Right hindlimb (tissue), 1 donor: Measurements from ENCODE around the gene CCT6A.
A peak's percentile ranks its signal among the peaks of the same experiment; 100 is the strongest.
"Not testable (repeated sequence)": the region's sequence is repeated elsewhere in the genome, so short reads cannot be mapped to it uniquely, and the experiment has no call there.

Source experiments
- DNase-seq: peaks from one replicate; pipeline ENCODE4 v3.0.0-alpha.2; 2018

The CCT6A gene

DNA sequence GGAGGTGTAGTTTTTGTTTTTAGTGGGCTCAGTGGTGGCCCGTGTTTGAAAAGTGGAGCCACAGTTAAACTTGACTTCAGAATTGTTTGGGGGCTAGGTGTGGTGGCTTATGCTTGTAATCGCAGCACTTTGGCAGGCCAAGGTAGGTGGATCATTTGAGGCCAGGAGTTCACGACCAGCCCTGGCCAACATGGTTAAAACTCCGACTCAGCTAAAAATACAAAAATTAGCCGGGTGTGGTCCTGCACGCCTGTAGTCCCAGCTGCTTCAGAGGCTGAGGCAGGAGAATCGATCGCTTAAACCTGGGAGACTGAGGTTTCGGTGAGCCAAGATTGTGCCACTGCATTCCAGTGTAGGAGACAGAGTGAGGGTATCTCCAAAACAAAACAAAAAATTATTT is 1.8 kb downstream of the CCT6A start:
- DNase-seq, result no peak

DNA sequence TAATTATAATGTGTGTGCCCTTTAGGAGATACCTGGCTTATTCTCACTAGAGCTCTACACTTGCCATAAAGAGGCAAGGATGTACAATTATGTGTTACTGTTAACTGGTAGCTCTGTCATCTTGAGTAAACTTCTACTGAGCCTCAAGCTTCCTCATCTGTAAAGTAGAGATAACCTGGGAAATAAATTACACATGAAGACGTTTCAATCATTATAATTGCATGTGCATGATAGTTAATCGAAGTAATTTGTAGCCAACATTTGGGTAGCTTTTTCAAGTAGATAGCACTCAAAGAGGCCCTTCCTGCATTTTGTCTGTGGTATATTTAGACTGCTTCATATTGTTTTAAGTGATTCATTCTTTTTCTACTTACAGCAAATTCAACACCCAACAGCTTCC is 2.4 kb downstream of the CCT6A start:
- no peak for DNase-seq

DNA sequence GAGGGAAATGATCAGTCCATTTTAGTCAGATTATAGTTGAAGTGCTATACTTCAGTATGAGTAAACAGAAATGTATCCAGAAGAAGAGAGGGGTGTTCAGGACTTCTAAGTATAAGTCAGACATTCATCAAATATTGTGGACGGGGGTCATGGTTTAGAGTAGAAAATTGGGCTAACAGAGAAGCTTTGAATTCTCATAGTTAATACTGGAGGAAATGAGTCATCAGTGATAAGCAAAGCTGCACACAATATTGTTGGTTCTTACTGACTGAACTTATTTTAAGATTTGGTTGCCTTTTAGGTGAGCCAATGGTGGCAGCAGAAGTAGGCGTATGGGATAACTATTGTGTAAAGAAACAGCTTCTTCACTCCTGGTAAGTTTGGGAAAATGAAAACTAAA is 10.8 kb downstream of the CCT6A start:
- no peak for DNase-seq

DNA sequence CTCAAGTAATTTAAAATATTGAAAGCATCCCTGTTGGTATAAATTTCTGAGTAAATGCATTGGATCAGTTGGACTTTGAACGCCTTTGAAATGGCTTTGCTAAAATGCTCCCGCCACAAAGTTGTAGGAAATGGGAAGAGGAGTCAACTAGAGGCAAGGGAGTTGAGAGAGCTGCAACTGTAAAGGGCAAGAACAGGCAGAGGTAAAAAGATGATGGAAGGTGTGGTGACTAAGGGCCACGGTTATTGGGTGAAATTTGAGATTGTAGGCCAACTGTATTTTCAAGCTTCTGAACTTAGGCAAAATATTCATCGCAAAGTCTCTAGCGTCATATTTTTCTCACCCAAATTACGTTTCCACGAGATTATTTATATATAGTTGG is 11.9 kb downstream of the CCT6A start:
- DNase-seq, result no peak

DNA sequence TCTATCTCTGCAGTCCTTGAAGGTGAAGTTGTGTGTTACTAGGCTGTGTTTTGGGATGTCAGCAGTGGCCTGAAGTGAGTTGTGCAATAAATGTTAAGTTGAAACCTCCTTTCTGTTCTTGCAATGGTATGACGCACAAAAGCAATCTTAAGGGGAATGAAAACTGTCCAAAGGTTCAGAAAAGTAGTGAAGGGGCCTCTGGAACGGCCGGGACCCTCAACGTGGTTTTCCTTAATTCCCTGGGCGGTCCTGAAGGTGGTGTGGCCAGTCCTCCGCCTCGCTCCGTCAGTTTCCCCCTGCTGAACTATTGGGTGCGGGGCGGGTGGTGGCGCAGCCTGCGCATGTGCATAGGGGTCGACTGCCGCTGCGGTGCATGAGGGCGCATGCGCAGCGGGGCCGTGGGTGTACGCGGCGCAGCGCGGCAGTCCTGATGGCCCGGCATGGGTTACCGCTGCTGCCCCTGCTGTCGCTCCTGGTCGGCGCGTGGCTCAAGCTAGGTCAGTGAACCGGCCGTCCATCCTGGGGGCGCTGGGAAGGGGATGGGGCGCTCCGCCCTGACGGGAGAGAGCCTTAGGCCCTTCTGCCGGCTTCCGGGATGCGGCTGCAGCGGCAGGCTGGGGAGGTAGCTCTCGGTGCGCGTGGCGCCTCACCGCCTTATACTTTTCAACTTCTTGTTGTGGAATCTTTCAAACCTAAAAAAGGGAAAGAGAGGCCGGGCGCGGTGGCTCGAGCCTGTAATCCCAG is 12.5 kb downstream of the CCT6A start, which contains the start of gene SUMF2:
Gene SUMF2 (plus strand): TSS at position 405 of the 744 bp plus-strand sequence. CDS start 26 bp downstream, at position 431.
- DNase-seq, result peak; percentile 95

DNA sequence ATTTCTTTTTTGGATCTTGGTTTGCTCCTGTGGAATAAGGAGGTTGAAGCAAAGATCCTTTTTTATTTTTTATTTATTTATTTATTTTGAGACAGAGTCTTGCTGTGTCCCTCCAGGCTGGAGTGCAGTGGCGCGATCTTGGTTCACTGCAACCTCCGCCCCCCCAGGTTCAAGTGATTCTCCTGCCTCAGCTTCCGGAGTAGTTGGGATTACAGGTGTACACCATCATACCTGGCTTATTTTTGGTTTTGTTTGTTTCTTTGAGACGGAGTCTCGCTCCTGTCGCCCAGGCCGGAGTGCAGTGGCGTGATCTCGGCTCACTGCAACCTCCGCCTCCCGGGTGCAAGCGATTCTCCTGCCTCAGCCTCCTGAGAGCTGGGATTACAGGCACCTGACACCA is 14.8 kb downstream of the CCT6A start:
- DNase-seq, result not testable (repeated sequence)

DNA sequence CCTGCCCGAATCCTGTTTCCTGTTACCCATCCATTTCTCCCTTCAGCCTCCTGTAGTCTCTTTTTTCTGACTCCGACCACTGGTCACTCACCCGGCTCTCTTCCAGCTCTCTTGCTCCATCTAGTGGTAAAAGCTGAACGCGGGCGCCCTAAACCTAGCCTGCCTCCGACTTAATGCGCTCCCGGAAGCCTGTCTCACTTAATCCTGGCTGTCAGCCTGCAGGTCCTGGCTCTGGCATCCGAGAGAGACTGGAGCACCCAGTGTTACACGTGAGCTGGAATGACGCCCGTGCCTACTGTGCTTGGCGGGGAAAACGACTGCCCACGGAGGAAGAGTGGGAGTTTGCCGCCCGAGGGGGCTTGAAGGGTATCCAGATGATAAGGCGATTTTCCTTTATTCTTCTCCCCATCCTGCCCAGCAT is 22.8 kb downstream of the CCT6A start:
- peak; percentile 86 for DNase-seq

DNA sequence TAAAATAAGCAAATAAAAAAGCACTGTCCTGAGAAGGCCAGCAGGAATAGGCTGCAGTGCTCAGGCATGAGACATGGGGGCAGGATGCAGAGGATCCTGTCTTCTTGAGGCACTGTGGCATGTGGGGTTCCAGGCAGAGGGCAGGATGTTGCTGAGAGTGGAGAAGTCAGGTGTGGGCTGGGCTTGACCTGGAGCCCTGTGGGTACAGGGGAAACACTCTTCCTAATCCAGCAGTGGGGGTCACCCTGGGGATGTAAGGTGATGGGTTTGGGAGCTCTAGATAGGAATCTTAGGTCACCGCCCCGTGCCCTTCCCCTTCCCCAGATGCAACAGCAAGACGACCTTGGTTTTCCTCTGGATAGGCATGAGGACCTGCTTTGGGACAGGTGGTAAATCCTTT is 26.1 kb downstream of the CCT6A start:
- no peak for DNase-seq

DNA sequence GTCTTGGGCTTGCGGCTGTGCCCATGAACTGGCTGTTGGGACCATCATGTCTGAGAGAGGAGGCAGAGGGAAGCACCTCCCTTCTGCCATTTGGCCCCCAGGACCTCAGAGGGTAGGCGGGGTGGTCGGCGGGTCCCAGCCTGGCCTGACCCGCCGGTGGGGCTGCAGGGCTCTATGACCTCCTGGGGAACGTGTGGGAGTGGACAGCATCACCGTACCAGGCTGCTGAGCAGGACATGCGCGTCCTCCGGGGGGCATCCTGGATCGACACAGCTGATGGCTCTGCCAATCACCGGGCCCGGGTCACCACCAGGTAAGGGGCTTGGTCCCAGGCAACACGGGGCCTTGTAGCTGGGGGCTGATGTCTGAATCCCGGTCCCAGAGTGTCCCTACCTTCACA is 26.6 kb downstream of the CCT6A start:
- no peak for DNase-seq

DNA sequence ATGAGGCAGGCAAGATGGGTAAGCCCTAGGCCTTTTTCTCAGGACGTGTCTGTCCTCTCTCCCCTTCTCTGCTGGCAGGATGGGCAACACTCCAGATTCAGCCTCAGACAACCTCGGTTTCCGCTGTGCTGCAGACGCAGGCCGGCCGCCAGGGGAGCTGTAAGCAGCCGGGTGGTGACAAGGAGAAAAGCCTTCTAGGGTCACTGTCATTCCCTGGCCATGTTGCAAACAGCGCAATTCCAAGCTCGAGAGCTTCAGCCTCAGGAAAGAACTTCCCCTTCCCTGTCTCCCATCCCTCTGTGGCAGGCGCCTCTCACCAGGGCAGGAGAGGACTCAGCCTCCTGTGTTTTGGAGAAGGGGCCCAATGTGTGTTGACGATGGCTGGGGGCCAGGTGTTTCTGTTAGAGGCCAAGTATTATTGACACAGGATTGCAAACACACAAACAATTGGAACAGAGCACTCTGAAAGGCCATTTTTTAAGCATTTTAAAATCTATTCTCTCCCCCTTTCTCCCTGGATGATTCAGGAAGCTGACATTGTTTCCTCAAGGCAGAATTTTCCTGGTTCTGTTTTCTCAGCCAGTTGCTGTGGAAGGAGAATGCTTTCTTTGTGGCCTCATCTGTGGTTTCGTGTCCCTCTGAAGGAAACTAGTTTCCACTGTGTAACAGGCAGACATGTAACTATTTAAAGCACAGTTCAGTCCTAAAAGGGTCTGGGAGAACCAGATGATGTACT is 28.1 kb downstream of the CCT6A start:
- peak; percentile 65 for DNase-seq

DNA sequence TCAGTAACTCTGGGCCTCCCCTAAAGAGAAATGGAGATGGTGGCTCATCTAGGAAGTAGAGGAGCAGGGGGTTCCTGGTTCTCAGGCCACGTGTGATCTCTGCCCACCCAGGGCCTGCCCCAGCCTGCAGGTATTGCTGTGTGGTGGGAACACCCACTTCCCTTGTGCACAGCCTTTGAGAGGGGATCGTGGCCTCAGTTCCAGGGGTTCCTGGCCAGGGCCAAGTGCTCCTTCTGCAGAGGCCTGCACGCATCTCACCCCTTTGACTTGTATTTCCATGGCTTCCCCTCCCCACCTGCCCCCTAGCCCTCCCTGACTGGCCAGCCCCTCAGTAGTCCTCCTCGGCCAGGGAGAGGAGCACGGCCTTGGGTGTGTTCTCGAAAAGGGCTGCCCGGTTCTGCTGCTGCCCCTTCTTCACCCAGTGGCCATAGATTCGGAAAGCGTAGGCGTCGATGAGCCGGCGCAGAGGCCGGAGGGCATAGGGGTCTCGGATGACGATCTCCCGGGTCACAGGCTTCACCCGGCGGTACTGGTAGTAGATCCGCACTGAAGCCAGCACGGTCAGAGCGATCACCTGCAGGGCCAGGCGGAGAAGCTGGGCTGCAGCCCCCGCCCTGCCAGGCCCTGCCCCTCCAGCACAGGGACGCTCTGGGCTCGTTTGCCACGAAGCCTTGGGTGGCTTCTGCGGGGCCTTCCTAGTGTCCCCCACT is 29.3 kb downstream of the CCT6A start:
- not testable (repeated sequence) for DNase-seq

DNA sequence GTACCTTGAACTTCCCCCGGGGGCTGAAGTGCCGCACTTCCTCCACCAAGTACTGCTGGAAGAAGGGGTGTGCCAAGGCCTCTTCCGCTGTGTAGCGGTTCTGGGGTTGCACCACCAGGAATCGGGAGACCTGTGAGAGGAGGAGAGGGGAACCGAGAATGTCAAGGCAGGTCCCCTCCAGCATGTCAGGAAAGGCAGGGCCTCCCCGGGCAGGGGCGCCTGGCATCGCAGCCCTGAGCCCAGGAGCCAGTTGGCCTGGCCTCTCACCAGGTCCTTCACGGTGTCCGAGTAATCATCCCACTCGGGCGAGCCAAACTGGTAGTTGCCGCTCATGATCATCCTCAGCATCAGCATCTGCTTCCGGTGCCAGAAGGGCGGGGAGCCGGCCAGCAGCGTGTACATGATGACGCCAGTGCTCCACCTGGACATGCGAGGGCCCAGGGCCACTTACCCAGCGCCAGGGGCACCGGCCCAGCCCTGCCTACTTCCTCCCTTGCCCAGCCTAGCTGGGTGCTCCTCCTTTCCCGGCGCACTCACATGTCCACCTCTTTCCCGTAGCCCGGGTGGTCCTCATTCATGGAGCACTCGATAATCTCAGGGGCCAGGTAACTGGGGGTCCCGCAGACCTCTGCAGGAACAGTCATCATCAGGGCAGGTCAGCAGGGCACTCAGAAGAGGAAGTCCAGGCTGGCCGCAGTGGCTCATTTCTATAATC is 30.2 kb downstream of the CCT6A start:
- no peak for DNase-seq

DNA sequence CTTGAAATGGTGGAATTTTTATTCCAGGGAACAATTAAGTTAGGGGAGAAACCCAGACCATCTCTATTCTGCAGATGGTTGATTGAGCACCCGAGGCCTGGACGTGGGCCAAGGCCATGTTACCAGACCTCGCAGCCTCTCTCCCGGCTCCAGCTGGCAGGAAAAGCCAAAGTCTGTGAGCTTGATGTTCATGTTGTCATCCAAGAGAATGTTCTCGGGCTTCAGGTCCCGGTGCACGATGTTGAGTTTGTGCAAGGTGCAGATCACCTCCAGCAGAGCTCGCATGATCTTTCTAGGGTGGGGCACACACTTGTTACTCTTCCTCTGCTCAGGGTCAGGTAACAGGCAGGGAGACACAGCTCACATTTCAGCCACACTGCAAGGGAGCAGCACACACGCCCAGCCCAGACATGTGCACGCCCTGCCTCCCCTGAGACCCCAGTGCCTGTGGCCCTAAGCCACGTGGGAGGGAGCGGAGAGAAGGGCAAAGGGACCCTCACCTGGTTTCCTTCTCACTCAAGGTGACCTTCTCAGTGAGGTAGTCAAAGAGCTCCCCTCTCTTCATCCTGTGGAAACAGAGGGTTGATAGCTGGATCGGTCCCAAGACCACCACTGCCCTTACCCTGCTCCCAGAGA is 31.7 kb downstream of the CCT6A start:
- no peak for DNase-seq

DNA sequence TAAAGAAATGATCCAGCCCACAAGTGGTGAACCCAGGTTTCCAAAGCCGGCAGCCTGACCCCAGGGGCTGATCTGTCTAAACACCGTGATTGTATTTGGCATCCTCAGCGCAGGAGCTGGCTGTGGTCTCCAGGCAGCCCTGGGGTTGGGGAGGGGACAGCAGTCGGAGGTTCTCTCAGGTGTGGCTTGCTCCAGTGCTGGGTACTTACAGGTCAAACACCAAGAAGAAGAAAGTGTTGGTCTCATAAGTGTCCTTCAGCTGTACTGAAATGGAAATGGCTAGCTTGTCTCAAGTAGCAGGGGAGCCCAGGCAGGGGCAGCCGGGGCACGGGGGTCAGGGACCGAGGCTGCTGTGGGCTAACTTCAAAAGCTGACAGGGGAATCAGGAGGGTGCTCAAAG is 35.2 kb downstream of the CCT6A start:
- no peak for DNase-seq

DNA sequence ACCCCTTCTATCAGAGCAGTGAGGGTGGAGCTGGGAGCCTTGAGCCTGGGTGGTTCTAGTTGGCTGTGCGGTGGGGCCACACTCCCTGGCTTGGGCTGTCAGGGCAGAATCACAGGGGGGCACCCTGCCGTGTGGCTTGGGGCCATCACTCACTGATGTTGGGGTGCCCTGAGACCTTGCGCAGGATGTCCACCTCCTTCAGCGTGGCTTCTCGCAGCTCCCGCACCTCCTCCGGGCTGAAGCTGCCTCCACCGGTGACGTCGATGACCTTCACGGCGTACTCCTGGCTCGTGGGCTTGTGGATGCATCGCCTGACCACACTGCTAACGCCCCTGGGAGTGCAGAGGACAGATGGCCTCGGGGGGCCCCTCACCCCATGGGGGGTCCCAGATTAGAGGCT is 35.9 kb downstream of the CCT6A start:
- DNase-seq, result no peak

DNA sequence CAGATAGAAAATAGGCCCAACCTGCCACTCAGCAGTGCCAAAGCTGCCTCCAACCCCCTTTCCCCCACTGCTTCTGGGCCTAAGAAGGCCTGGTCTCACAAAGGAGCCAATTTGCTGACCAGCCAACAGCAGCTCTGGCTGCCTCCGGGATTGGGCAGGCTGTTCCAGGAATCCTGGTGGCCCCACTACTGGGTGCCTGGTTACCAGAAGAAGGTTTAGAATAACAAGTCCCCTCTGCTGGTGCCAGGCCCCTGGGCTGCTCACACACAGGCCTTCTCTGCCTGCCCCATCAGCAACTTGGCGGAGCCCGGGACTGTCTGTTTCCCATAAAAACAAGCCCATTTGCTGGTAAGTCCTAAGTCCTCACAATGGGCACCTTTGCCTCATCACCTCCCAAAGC is 40.0 kb downstream of the CCT6A start:
- DNase-seq, result peak; percentile 56

DNA sequence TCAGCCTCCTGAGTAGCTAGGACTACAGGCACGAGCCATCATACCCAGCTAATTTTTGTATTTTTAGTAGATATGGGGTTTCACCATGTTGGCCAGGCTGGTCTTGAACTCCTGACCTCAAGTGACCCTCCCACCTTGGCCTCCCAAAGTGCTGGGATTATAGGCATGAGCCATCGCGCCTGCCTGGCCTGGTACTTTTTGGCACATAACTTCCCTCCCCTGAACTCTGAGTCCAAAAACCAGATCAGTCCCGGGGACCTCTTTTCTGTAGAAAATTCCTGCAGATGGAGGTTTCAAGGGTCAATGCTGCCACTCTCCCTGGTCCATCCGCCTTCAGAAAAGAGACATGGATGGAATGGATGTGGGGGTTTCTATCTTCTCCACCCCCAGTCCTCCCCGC is 40.8 kb downstream of the CCT6A start:
- DNase-seq, result not testable (repeated sequence)

DNA sequence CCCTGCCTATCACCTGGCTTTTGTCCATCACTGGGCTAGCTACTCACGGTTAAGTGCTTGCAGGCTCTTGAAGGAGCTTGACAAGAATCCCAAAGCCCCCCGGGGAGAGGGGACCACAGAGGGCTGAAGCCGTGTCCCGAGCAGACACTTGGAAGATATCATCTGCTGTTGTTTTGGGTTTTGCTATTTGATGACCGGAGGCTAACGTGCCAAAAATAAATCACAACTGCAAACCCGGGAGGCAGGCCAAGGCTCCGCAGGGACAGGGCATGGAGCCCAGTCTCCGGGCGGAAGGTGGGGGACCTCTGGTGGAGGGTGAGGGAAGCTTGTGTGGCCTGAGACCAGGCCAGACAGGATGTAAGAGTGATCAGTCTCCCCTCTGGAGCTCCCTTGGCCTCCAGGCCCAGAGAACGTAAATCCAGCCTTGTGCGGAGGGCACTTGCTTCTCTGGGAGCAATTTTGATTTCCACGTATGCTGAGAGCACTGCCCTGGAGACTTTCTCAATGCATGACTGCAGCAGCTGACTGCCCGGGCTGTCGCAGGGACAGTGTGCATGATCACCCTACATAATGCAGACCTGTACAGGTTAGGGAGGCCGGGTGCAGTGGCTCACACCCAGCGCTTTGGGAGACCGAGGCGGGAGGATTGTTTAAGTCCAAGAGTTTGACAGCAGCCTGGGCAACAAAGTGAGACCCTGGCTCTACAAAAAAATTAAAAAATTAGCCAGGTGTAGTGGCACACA is 41.4 kb downstream of the CCT6A start, which contains the start of gene PHKG1:
Gene PHKG1 (minus strand): TSS at position 164 of the 743 bp plus-strand sequence. CDS start 4,011 bp downstream, outside the sequence.
- DNase-seq, result peak; percentile 88

DNA sequence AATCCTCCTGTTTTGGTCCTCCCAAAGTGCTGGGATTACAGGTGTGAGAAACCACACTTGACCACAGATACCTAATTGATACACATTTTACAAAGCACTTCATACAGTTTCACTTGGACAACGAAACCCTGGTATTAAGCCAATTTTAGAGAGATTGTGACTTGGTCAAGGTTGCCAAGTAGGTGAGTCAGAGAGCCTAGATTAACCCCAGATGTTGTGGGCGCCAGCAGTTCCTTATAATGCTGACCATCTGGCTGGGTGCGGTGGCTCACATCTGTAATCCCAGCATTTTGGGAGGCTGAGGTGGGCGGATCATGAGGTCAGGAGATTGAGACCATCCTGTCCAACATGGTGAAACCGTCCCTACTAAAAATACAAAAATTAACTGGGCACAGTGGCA is 46.1 kb downstream of the CCT6A start:
- DNase-seq, result no peak

DNA sequence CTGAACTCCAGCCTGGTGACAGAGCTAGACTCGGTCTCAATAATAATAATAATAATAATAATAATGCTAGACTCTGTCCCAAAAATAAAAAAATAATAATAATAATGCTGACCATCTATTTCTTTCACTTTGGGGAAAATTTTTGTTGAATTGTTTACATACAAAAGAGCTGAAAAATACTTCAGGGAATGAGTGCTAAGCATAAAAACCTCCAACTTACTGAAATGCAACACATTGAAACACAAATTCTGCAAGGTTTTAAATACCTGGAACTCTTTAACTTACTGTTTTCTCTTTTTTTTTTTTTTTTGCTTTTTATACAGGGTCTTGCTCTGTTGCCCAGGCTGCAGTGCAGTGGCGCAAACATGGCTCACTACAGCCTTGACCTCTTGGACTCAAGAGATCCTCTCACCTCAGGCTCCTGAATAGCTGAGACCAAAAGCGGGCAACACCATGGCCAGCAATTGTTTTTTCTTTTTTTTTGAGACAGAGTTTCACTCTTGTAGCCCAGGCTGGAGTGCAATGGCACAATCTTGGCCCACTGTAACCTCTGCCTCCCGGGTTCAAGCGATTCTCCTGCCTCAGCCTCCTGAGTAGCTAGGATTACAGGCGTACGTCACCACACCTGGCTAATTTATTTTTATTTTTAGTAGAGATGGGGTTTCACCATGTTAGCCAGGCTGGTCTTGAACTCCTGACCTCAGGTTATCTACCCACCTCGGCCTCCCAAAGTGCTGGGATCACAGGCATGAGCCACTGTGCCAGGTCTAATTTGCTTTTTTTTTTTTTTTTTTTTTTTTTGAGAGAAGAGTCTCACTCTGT is 46.8 kb downstream of the CCT6A start:
- not testable (repeated sequence) for DNase-seq

DNA sequence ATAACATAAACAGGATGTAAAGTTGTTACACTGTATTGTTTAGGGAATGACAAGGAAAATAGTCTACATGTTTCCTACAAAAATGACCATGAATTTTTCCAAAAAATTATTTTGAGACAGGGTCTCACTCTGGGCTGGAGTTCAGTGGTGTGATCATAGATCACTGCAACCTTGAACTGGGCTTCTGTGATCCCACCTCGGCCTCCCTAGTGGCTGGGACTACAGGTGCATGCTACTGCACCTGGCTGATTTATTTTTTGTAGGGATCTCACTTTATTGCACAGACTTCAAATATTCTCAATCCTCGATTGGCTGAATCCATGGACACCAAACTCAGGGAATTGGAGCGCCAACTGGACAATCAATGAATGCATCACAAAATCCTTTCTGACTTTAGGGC is 48.1 kb downstream of the CCT6A start:
- no peak for DNase-seq
